ENCODE results near the gene SLC39A2. TPM values are rescaled to one million over a fixed set of nuclear protein-coding genes. Genes with fewer than 3 reads are reported as not detected.
"Not testable (repeated sequence)": the region's sequence is repeated elsewhere in the genome, so short reads cannot be mapped to it uniquely, and the experiment has no call there.

The SLC39A2 gene, protein sequence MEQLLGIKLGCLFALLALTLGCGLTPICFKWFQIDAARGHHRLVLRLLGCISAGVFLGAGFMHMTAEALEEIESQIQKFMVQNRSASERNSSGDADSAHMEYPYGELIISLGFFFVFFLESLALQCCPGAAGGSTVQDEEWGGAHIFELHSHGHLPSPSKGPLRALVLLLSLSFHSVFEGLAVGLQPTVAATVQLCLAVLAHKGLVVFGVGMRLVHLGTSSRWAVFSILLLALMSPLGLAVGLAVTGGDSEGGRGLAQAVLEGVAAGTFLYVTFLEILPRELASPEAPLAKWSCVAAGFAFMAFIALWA
- total RNA-seq = not detected

DNA sequence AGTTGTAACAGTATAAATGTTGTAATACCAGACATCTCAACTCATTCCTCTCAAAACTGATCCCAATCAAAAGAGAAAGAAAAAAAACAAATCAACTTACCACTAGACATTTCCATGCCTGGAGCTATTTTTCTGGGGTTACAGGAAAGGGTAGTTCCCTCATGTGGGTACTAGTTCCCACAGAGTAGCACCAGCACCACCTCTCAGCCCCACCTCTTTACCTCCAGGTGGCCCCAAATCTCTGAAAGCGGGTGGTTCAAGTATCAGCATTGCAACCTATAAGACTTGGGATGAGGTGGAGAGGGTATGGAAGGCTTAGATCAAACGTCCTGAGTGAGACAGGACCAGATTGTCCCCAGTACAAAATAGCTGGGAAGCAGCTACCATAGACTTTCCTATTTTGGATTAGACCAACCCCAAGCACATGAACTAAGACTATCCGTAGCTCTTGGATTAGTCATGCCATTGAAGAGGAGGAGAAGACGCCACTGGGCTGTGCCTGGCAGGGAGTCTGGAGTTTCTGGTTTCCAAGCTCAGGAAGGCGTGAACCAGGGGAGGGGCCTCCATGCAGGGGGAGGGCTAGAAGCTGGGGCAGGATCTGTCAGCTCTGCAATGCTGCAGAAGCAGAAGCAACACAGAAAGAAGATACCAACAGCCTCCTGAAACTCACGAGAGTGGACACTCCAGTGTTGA is at the start of gene SLC39A2:
TSS of gene SLC39A2 (plus strand) at position 620 of the 693 bp plus-strand sequence. CDS start 154 bp downstream, outside the sequence.
- Mint-ChIP-seq H3K4me1 (ENCODE audit: low read depth) (peaks cover 8% of the 10 kb centered on the region), H3K27me3 (no peaks in the 10 kb centered on the region), H3K9me3 (no peaks in the 10 kb centered on the region), H3K36me3 (ENCODE audit: low read depth) (peaks cover 29% of the 10 kb centered on the region), H3K4me3 (no peak within 1 kb of the TSS), H3K27ac (peak within 1 kb of the TSS; percentile 19)
- CTCF ChIA-PET = interaction anchor here (1.2 to 12.6 kb wide), 8 partner anchors 17 to 105 kb away, joined by 3 to 208 read pairs (median 6); no protein-coding TSS in a partner anchor
- intact Hi-C loops (cut with micrococcal nuclease) = no loop called here
- TF ChIP-seq, protein P1, sequence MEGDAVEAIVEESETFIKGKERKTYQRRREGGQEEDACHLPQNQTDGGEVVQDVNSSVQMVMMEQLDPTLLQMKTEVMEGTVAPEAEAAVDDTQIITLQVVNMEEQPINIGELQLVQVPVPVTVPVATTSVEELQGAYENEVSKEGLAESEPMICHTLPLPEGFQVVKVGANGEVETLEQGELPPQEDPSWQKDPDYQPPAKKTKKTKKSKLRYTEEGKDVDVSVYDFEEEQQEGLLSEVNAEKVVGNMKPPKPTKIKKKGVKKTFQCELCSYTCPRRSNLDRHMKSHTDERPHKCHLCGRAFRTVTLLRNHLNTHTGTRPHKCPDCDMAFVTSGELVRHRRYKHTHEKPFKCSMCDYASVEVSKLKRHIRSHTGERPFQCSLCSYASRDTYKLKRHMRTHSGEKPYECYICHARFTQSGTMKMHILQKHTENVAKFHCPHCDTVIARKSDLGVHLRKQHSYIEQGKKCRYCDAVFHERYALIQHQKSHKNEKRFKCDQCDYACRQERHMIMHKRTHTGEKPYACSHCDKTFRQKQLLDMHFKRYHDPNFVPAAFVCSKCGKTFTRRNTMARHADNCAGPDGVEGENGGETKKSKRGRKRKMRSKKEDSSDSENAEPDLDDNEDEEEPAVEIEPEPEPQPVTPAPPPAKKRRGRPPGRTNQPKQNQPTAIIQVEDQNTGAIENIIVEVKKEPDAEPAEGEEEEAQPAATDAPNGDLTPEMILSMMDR (IDR thresholded peaks at IDR 0.05) = no peak
- DNase-seq (no peak), ATAC-seq (no peak)
- POLR2A ChIA-PET = interaction anchor here (0.6 to 1.7 kb wide), 4 partner anchors 9 to 90 kb away, joined by 3 to 4 read pairs (median 4); partner anchors contain the start of gene METTL17

DNA sequence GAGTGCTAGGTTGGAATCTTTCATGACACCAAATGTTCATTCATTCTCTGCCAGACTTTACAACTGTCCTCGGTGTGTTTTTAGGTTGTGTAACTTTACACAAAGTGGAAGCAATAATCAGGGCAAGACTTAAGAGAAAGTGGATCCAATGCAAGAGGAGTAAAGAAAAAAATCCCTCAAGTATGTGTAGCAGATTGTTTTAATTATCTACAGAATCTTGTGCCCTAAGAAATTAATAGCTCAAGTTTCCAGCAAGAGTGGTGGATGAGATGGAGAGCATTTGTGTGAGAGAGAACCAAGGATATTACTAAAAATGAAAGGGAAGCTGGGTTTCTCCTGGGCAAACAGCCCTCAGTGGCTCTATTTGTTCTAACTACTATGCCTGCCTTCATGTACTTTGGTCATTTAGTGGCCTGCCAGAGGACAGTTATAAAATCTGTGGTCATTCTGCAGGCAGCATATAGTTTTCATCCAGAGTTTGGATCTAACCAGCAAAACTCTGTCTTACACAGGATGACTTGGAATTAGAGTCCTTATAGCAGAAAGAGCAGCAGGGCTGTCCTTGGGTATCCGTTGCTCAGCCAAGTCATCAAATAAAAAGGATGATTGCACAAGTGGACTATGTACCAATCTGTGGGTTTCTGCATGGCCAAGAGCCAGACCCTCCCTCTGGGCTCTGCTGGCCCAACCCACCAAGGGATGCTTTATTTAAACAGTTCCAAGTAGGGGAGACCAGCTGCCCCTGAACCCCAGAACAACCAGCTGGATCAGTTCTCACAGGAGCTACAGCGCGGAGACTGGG is 44.2 kb upstream of the SLC39A2 start, which contains the start of gene RNASE2:
TSS of gene RNASE2 (plus strand) at position 752 of the 802 bp plus-strand sequence. CDS start 285 bp downstream, outside the sequence.
- CTCF ChIA-PET = interaction anchor here (3.8 kb wide), 1 partner anchor 16 kb away, joined by 22 read pairs; no protein-coding TSS in a partner anchor
- H3K4me1 Mint-ChIP-seq (ENCODE audit: low read depth); intact Hi-C loops (cut with micrococcal nuclease); H3K27ac Mint-ChIP-seq; H3K36me3 Mint-ChIP-seq (ENCODE audit: low read depth); DNase-seq; ATAC-seq; H3K9me3 Mint-ChIP-seq; H3K4me3 Mint-ChIP-seq; POLR2A ChIA-PET: not testable (repeated sequence)
- peaks cover 17% of the 10 kb centered on the region for H3K27me3 Mint-ChIP-seq

DNA sequence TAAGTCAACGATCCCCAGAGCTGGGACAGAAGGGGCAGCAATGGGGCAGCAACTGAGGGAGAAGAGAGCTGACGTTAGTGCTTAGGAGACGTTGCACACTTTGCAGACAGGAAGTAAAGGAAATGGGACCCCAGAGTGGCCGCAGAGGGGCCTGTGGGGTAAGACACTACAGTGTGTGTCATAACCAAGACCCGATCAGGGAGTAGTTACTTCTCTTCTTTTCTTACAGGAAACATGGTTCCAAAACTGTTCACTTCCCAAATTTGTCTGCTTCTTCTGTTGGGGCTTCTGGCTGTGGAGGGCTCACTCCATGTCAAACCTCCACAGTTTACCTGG is 43.6 kb upstream of the SLC39A2 start:
- H3K27me3 Mint-ChIP-seq = peaks cover 17% of the 10 kb centered on the region
- ATAC-seq; DNase-seq; H3K9me3 Mint-ChIP-seq; intact Hi-C loops (cut with micrococcal nuclease); H3K4me3 Mint-ChIP-seq; H3K4me1 Mint-ChIP-seq (ENCODE audit: low read depth); H3K27ac Mint-ChIP-seq; H3K36me3 Mint-ChIP-seq (ENCODE audit: low read depth); POLR2A ChIA-PET: not testable (repeated sequence)
- CTCF ChIA-PET = interaction anchor here (3.8 kb wide), 1 partner anchor 16 kb away, joined by 22 read pairs; no protein-coding TSS in a partner anchor

DNA sequence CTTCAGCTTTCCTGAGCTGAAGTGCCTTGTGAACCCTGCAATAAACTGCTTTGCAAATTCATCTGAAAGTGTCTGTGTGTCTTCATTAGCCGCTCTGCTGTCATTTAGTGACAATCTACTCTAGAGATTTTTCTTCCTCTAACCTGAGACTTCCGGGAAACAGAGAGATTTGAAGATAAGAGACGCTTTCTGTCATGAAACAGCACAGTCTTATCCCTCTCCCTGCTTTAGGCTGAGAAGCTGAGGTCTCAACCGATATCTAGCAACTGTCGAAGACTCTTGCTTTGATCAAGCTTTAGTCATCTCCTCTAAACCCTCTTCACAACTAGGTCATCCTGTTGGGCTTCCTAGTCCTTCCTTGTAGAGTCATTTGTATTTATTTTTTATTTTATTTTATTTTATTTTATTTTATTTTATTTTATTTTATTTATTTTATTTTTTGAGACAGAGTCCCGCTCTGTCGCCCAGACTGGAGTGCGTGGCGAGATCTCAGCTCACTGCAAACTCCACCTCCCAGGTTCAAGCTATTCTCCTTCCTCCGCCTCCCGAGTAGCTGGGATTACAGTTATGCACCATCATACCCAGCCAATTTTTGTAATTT is 42.6 kb upstream of the SLC39A2 start:
- no peak for DNase-seq
- no peaks in the 10 kb centered on the region for H3K36me3 Mint-ChIP-seq (ENCODE audit: low read depth)
- ChIA-PET CTCF (interaction anchor here (3.8 kb wide), 1 partner anchor 15 kb away, joined by 22 read pairs; no protein-coding TSS in a partner anchor), POLR2A (no interaction called here)
- H3K27me3 Mint-ChIP-seq = peaks cover 17% of the 10 kb centered on the region
- TF ChIP-seq, protein P1 (IDR thresholded peaks at IDR 0.05) = no peak
- no peak overlapping the region for H3K27ac Mint-ChIP-seq
- ATAC-seq = peak; percentile 17
- H3K9me3 Mint-ChIP-seq = no peaks in the 10 kb centered on the region
- intact Hi-C loops (cut with micrococcal nuclease) = no loop called here
- H3K4me1 Mint-ChIP-seq (ENCODE audit: low read depth) = peaks cover 15% of the 10 kb centered on the region
- no peak overlapping the region for H3K4me3 Mint-ChIP-seq

DNA sequence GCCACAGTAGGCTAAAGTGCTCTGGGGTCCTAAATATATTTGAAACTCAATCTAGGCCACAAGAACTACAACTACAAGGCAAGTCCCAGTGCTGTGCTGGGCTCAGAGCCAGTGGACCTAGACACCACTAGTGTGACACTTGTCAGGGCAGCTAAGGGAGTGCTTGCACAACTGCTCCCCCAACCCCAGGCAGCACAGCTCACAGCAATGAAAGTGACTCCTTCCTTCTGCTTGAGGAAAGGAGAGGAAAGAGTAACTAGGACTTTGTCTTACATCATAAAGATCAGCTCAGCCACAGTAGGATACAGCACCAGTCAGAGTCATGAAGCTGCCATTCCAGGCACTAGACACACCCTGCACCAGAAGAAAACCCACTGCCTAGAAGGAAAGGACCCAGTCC is 40.1 kb upstream of the SLC39A2 start:
- CTCF ChIA-PET = interaction anchor here (0.8 to 4.5 kb wide), 3 partner anchors 12 to 100 kb away, joined by 3 to 70 read pairs (median 19); no protein-coding TSS in a partner anchor
- DNase-seq; POLR2A ChIA-PET; ATAC-seq; H3K4me3 Mint-ChIP-seq; H3K27ac Mint-ChIP-seq; intact Hi-C loops (cut with micrococcal nuclease); H3K9me3 Mint-ChIP-seq; H3K36me3 Mint-ChIP-seq (ENCODE audit: low read depth): not testable (repeated sequence)
- Mint-ChIP-seq H3K27me3 (peaks cover 16% of the 10 kb centered on the region), H3K4me1 (ENCODE audit: low read depth) (peaks cover 16% of the 10 kb centered on the region)

DNA sequence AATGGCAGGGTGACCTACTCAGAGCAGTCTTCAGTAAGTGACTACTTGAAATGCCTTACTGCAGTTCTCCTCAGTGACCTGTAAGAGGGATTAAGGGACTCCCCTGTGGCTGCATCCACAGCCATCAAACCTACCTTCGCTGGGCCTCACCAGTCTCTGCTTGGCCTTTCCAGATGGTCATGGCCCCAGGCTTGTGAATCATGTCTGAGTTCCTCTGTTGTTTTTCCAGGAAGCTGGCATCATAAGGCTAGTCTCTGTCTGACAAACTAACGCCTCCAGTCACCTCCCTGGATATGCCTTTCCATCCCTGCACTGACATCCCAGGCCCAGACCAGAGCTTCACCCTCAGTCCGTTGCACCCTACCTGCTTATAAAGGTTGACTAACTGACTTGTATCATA is 29.8 kb upstream of the SLC39A2 start:
- DNase-seq = no peak
- TF ChIP-seq, protein P1 (IDR thresholded peaks at IDR 0.05) = no peak
- no peak for ATAC-seq
- intact Hi-C loops (cut with micrococcal nuclease) = no loop called here
- peaks cover 6% of the 10 kb centered on the region for H3K4me1 Mint-ChIP-seq (ENCODE audit: low read depth)
- no peak overlapping the region for H3K4me3 Mint-ChIP-seq
- H3K9me3 Mint-ChIP-seq = no peaks in the 10 kb centered on the region
- H3K27me3 Mint-ChIP-seq = peaks cover 33% of the 10 kb centered on the region
- H3K36me3 Mint-ChIP-seq (ENCODE audit: low read depth) = no peaks in the 10 kb centered on the region
- CTCF ChIA-PET = interaction anchor here (0.7 to 4.0 kb wide), 5 partner anchors 8 to 114 kb away, joined by 3 to 70 read pairs (median 31); partner anchors contain the start of gene SLC39A2
- POLR2A ChIA-PET = no interaction called here
- no peak overlapping the region for H3K27ac Mint-ChIP-seq
